HEK293 (cell line): ENCODE results near the gene PRR16.

Source experiments
- CTCF ChIA-PET: fragments of 350-600 bp; formaldehyde crosslinking; extraction: SDS; loops from one replicate; lab custom pipeline; 2021; ENCODE audit warnings: antibody characterized with exemption; lab: Yijun Ruan, JAX
- POLR2A ChIA-PET: fragments of 300-600 bp; formaldehyde crosslinking; extraction: SDS; loops from one replicate; lab custom pipeline; 2020; ENCODE audit warnings: antibody characterized with exemption, inconsistent platforms; lab: Yijun Ruan, JAX
- H3K27ac ChIP-seq: fragments of 200-500 bp; sonication (Bioruptor generic); 2 replicates; pipeline ENCODE4 v1.5.1; 2014; ENCODE audit warnings: low read depth, low read length, control low read depth, inconsistent platforms; ENCODE audit errors: extremely low read depth
- H3K36me3 ChIP-seq, 2 experiments: fragments of 200-500 bp in 1 of 2; sonication (Bioruptor generic) in 1 of 2; 1 replicate in 1 of 2; 2 replicates in 1 of 2; pipeline ENCODE4 v1.5.1; 2014 to 2017; ENCODE audit warnings: inconsistent platforms in 2 of 2, low read length in 2 of 2; ENCODE audit not compliant: control insufficient read depth in 2 of 2, insufficient read depth in 1 of 2
- H3K4me1 ChIP-seq: fragments of 200-500 bp; sonication (Bioruptor generic); 2 replicates; pipeline ENCODE4 v1.5.1; 2014; ENCODE audit warnings: mild to moderate bottlenecking, low read length, inconsistent platforms; ENCODE audit not compliant: control insufficient read depth, insufficient read depth
- H3K4me3 ChIP-seq: 2 replicates; pipeline ENCODE4 v1.5.1; 2011; ENCODE audit warnings: low read depth, mild to moderate bottlenecking, control low read depth, low read length, moderate library complexity
- H3K9me3 ChIP-seq: fragments of 200-500 bp; sonication (Bioruptor generic); 2 replicates; pipeline ENCODE4 v1.5.1; 2014; ENCODE audit warnings: low read depth, low read length, inconsistent platforms; ENCODE audit not compliant: control insufficient read depth, insufficient read depth
- MZF1 ChIP-seq: fragments of 450-650 bp; formaldehyde crosslinking; IDR thresholded peaks from 2 replicates; pipeline ENCODE4 v1.5.1; 2017; ENCODE audit warnings: missing biosample characterization, missing genetic modification characterization, borderline replicate concordance
- PRDM1 ChIP-seq: fragments of 450-650 bp; formaldehyde crosslinking; IDR thresholded peaks from 2 replicates; pipeline ENCODE4; 2016; ENCODE audit warnings: missing biosample characterization, missing genetic modification characterization
- SETDB1 ChIP-seq: IDR thresholded peaks from one replicate; pipeline ENCODE4 v1.6.1; 2017; ENCODE audit warnings: mild to moderate bottlenecking, low read length, moderate library complexity, mixed read lengths; ENCODE audit not compliant: insufficient read length
- ZBTB1 ChIP-seq: fragments of 450-650 bp; formaldehyde crosslinking; IDR thresholded peaks from 2 replicates; pipeline ENCODE4 v1.5.1; 2016; ENCODE audit warnings: missing biosample characterization, missing genetic modification characterization
- ZFP3 ChIP-seq: fragments of 450-650 bp; formaldehyde crosslinking; IDR thresholded peaks from 2 replicates; pipeline ENCODE4 v1.5.1; 2016; ENCODE audit warnings: low read depth, missing biosample characterization, missing genetic modification characterization
- ZIC2 ChIP-seq: fragments of 450-650 bp; formaldehyde crosslinking; IDR thresholded peaks from 2 replicates; pipeline ENCODE4 v1.5.1; 2016; ENCODE audit warnings: missing biosample characterization, missing genetic modification characterization
- ZNF146 ChIP-seq: fragments of 450-650 bp; formaldehyde crosslinking; IDR thresholded peaks from 2 replicates; pipeline ENCODE4 v1.5.1; 2016; ENCODE audit warnings: missing biosample characterization, missing genetic modification characterization
- ZNF184 ChIP-seq: fragments of 450-650 bp; IDR thresholded peaks from 2 replicates; pipeline ENCODE4 v1.5.1; 2018; ENCODE audit warnings: missing biosample characterization, mild to moderate bottlenecking, missing genetic modification characterization
- ZNF223 ChIP-seq: fragments of 450-650 bp; formaldehyde crosslinking; IDR thresholded peaks from 2 replicates; pipeline ENCODE4 v1.5.1; 2016; ENCODE audit warnings: missing biosample characterization, missing genetic modification characterization
- ZNF350 ChIP-seq: fragments of 450-650 bp; formaldehyde crosslinking; IDR thresholded peaks from 2 replicates; pipeline ENCODE4 v1.5.0; 2017; ENCODE audit warnings: missing biosample characterization, mild to moderate bottlenecking, missing genetic modification characterization
- ZNF366 ChIP-seq: fragments of 450-650 bp; formaldehyde crosslinking; conservative IDR thresholded peaks from 2 replicates; pipeline ENCODE4 v1.5.1; 2016; ENCODE audit warnings: missing biosample characterization, missing genetic modification characterization
- ZNF37A ChIP-seq: fragments of 450-650 bp; IDR thresholded peaks from 2 replicates; pipeline ENCODE4 v1.5.1; 2018; ENCODE audit warnings: missing biosample characterization, missing genetic modification characterization
- ZNF416 ChIP-seq: fragments of 450-650 bp; formaldehyde crosslinking; IDR thresholded peaks from 2 replicates; pipeline ENCODE4 v1.5.1; 2016; ENCODE audit warnings: missing biosample characterization, missing genetic modification characterization
- ZNF48 ChIP-seq: fragments of 450-650 bp; formaldehyde crosslinking; IDR thresholded peaks from 2 replicates; pipeline ENCODE4 v1.5.1; 2016; ENCODE audit warnings: missing biosample characterization, missing genetic modification characterization
- ZNF544 ChIP-seq: fragments of 450-650 bp; formaldehyde crosslinking; IDR thresholded peaks from 2 replicates; pipeline ENCODE4 v1.5.0; 2017; ENCODE audit warnings: missing biosample characterization, missing genetic modification characterization
- ZNF585B ChIP-seq: fragments of 450-650 bp; formaldehyde crosslinking; IDR thresholded peaks from 2 replicates; pipeline ENCODE4 v1.5.1; 2016; ENCODE audit warnings: missing biosample characterization, missing genetic modification characterization
- ZNF747 ChIP-seq: fragments of 450-650 bp; formaldehyde crosslinking; IDR thresholded peaks from 2 replicates; pipeline ENCODE4 v1.5.1; 2016; ENCODE audit warnings: missing biosample characterization, missing genetic modification characterization
- ZNF791 ChIP-seq: fragments of 450-650 bp; formaldehyde crosslinking; IDR thresholded peaks from 2 replicates; pipeline ENCODE4 v1.5.1; 2016; ENCODE audit warnings: missing biosample characterization, missing genetic modification characterization
- TF ChIP-seq, protein P1 (sequence below): fragments of 450-650 bp; formaldehyde crosslinking; IDR thresholded peaks from 2 replicates; pipeline ENCODE4 v1.5.1; 2016; ENCODE audit warnings: missing biosample characterization, missing genetic modification characterization
- TF ChIP-seq, protein P2 (sequence below): fragments of 450-650 bp; formaldehyde crosslinking; IDR thresholded peaks from 2 replicates; pipeline ENCODE4 v1.5.1; 2016; ENCODE audit warnings: missing biosample characterization, missing genetic modification characterization
- TF ChIP-seq, protein P3 (sequence below): fragments of 450-650 bp; formaldehyde crosslinking; IDR thresholded peaks from 2 replicates; pipeline ENCODE4 v1.5.1; 2016; ENCODE audit warnings: missing biosample characterization, missing genetic modification characterization
- TF ChIP-seq, protein P4 (sequence below): fragments of 450-650 bp; formaldehyde crosslinking; IDR thresholded peaks from 2 replicates; pipeline ENCODE4 v1.5.1; 2016; ENCODE audit warnings: missing biosample characterization, missing genetic modification characterization, borderline replicate concordance
- TF ChIP-seq, protein P5 (sequence below): fragments of 450-650 bp; formaldehyde crosslinking; IDR thresholded peaks from 2 replicates; pipeline ENCODE4 v1.5.1; 2016; ENCODE audit warnings: missing biosample characterization, missing genetic modification characterization

The PRR16 gene

DNA sequence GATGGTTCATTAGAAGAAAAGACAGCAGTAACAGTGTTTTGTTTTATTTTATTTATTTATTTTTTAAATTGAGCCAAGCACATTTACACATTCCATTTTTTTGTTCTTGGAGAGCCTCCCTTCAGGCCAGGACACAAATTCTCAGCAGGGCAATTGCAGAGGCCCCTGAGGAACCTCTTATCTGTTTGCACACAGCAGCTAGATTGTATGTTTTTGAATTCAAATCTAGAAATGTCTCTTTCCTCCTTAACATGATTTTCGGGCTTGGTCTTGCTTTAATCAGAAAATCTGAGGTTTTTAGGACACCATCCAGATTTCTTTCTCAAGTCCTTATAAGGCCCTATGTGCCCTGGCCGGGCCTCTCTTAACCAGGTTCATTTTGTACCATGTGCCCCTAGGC lies 76.0 kb downstream of the PRR16 start (continued):
- TF ChIP-seq, protein P1, sequence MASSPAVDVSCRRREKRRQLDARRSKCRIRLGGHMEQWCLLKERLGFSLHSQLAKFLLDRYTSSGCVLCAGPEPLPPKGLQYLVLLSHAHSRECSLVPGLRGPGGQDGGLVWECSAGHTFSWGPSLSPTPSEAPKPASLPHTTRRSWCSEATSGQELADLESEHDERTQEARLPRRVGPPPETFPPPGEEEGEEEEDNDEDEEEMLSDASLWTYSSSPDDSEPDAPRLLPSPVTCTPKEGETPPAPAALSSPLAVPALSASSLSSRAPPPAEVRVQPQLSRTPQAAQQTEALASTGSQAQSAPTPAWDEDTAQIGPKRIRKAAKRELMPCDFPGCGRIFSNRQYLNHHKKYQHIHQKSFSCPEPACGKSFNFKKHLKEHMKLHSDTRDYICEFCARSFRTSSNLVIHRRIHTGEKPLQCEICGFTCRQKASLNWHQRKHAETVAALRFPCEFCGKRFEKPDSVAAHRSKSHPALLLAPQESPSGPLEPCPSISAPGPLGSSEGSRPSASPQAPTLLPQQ (tag by site-specific recombination) = no peak
- no peak for TF ChIP-seq ZNF223 (tag by site-specific recombination)
- no peak for TF ChIP-seq ZNF48 (tag by site-specific recombination)
- TF ChIP-seq, protein P2, sequence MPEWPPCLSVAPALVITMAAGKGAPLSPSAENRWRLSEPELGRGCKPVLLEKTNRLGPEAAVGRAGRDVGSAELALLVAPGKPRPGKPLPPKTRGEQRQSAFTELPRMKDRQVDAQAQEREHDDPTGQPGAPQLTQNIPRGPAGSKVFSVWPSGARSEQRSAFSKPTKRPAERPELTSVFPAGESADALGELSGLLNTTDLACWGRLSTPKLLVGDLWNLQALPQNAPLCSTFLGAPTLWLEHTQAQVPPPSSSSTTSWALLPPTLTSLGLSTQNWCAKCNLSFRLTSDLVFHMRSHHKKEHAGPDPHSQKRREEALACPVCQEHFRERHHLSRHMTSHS (tag by site-specific recombination) = no peak
- no peak for TF ChIP-seq ZNF544
- no peak for TF ChIP-seq ZNF416 (tag by site-specific recombination)
- no peak for TF ChIP-seq MZF1 (tag by site-specific recombination)
- TF ChIP-seq ZBTB1 = no peak
- no peak for TF ChIP-seq ZNF585B (tag by site-specific recombination)

DNA sequence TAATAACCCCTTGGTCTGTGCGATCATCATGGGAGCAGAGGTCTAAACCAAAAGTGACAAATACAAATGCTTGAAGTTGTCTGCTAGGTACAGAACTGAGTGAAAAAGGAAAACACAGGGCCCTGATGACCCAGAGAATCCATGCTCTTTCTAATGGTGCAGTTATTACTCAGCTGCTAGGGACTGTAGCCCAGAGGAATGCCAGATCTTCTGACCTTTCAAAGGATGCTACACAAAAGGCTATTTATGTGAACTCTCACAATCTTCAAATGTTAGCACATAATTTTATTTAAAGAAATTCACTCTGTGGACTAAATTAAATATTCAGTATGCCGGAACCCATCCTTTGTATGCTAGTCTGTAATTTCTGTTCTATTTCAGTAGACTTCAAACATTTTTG lies 79.9 kb downstream of the PRR16 start:
- no peak for TF ChIP-seq ZNF791 (tag by site-specific recombination)
- H3K4me3 ChIP-seq = no peak overlapping the region
- no peak overlapping the region for H3K27ac ChIP-seq
- no peaks in the 10 kb centered on the region for H3K36me3 ChIP-seq
- H3K4me1 ChIP-seq = no peaks in the 10 kb centered on the region
- ChIA-PET CTCF (no interaction called here), POLR2A (no interaction called here)
- H3K9me3 ChIP-seq = no peaks in the 10 kb centered on the region

DNA sequence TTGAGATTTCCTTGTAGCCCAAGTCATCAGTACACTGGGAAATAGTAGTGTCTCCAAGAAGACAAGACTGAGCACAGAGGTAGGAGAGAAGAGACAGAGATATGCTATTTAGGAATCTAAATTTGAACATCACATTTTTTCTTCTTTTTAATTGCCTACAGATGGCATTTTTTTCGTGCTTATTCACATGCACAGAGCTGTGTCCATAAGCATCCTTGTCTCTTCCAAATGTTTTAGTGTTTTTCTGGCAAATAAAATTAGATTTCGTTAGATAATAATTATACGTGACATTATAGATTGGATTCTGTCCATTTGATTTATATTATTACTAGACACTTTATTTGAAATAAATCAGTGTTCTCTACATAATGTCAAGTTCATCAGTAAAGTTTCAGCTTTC lies 80.9 kb downstream of the PRR16 start:
- Histone ChIP-seq H3K4me1 (no peaks in the 10 kb centered on the region), H3K36me3 (no peaks in the 10 kb centered on the region), H3K27ac (no peak overlapping the region), H3K4me3 (no peak overlapping the region), H3K9me3 (no peaks in the 10 kb centered on the region)
- POLR2A ChIA-PET = no interaction called here
- no peak for TF ChIP-seq ZNF37A (tag by site-specific recombination)
- TF ChIP-seq ZNF366 (tag by site-specific recombination) = no peak
- TF ChIP-seq, protein P3, sequence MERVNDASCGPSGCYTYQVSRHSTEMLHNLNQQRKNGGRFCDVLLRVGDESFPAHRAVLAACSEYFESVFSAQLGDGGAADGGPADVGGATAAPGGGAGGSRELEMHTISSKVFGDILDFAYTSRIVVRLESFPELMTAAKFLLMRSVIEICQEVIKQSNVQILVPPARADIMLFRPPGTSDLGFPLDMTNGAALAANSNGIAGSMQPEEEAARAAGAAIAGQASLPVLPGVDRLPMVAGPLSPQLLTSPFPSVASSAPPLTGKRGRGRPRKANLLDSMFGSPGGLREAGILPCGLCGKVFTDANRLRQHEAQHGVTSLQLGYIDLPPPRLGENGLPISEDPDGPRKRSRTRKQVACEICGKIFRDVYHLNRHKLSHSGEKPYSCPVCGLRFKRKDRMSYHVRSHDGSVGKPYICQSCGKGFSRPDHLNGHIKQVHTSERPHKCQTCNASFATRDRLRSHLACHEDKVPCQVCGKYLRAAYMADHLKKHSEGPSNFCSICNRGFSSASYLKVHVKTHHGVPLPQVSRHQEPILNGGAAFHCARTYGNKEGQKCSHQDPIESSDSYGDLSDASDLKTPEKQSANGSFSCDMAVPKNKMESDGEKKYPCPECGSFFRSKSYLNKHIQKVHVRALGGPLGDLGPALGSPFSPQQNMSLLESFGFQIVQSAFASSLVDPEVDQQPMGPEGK (tag by site-specific recombination) = no peak
- TF ChIP-seq, protein P4, sequence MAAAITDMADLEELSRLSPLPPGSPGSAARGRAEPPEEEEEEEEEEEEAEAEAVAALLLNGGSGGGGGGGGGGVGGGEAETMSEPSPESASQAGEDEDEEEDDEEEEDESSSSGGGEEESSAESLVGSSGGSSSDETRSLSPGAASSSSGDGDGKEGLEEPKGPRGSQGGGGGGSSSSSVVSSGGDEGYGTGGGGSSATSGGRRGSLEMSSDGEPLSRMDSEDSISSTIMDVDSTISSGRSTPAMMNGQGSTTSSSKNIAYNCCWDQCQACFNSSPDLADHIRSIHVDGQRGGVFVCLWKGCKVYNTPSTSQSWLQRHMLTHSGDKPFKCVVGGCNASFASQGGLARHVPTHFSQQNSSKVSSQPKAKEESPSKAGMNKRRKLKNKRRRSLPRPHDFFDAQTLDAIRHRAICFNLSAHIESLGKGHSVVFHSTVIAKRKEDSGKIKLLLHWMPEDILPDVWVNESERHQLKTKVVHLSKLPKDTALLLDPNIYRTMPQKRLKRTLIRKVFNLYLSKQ (tag by site-specific recombination) = no peak
- no peak for TF ChIP-seq ZNF146 (tag by site-specific recombination)
- TF ChIP-seq ZNF747 (tag by site-specific recombination) = no peak
- TF ChIP-seq ZNF184 (tag by site-specific recombination) = no peak
- no peak for TF ChIP-seq ZNF350 (tag by site-specific recombination)
- no peak for TF ChIP-seq PRDM1
- TF ChIP-seq ZFP3 (tag by site-specific recombination) = no peak
- no peak for TF ChIP-seq SETDB1
- TF ChIP-seq ZIC2 (tag by site-specific recombination) = no peak
- TF ChIP-seq, protein P5, sequence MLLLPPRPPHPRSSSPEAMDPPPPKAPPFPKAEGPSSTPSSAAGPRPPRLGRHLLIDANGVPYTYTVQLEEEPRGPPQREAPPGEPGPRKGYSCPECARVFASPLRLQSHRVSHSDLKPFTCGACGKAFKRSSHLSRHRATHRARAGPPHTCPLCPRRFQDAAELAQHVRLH = no peak
- CTCF ChIA-PET = interaction anchor here (0.7 kb wide), 1 partner anchor 687 kb away, joined by 4 read pairs; no protein-coding TSS in a partner anchor
